ENCODE measurements around the gene MAD1L1.

MAD1L1 gene

DNA sequence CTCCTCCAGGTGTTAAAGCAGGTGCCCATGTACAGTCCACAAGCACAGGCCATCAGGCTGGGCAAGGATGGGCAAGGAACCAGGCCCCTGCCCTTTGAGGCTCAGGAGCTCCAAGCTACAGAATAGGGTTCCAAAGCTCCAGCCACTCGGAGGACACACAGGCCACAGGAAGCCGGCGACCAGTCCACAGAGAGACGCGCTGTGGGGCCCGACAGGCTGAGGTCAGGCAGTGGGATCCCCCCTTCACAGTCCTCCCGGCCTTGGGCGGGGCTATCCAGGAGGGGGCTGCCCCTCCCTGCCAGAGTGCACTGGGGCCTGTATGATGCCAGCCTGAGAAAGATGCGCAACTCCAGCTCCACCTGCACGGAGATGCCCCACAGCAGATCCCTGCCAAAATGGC is 34.0 kb downstream of the MAD1L1 start:
- no peak for DNase-seq

DNA sequence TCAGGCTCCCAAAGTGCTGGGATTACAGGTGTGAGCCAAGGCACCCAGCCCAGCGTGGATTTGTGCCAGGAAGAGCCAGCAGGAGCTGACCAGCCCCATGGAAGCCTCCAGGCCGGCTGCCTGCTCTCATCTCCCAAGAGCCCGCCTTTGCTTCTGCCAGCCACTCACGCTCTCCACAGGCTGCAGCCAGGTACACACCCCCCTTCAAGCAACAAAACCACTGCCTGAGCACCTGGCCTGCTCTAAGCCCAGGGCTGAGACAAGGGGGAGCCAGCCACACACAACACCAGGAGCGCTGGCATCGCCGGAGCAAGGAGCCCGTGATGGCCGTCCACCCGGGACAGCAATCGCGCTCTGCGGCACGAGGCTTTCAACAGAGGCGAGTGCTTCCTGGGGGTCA is 34.5 kb downstream of the MAD1L1 start:
- DNase-seq: peak; percentile 37

DNA sequence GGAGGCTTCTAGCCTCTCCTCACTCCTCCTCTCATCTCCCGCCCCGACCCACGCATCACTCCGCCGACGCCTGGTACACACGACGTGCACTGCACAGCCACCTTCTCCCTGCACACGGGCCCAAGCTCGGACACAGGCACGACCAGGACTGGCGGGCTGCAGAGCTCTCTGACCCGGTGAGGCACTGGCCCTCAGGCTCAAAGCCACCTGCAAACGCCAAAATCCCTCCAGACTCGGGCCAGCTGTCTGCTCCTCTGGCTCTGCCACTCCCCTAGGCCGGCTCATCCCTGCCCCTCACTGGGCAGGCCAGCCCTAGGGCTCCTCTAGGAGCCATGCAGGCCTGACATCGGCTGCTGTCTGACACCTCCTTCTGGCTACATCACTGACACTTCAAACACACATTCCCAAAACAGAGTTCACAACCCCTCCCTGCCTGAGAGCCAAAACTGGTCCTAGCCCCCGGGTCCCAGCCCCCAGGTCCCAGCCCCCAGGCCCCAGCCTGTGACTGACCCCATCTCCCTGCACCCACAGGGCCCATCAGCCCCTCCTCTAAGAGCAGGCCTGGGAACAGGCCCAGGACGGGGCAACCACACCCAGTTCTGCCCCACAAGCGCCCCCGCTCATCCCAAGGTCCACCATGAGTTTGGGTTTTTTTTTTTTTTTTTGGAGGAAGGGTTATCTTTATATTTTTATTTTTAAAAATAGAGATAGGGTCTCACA is 35.1 kb downstream of the MAD1L1 start:
- no peak for DNase-seq

GRCh38 chr7:2196381-2197378 is 36.1 kb downstream of the MAD1L1 start:
- no peak for DNase-seq

GRCh38 chr7:2195400-2196246 is 37.1 kb downstream of the MAD1L1 start:
- no peak for DNase-seq

GRCh38 chr7:2193575-2194305 is 39.0 kb downstream of the MAD1L1 start:
- DNase-seq: no peak

DNA sequence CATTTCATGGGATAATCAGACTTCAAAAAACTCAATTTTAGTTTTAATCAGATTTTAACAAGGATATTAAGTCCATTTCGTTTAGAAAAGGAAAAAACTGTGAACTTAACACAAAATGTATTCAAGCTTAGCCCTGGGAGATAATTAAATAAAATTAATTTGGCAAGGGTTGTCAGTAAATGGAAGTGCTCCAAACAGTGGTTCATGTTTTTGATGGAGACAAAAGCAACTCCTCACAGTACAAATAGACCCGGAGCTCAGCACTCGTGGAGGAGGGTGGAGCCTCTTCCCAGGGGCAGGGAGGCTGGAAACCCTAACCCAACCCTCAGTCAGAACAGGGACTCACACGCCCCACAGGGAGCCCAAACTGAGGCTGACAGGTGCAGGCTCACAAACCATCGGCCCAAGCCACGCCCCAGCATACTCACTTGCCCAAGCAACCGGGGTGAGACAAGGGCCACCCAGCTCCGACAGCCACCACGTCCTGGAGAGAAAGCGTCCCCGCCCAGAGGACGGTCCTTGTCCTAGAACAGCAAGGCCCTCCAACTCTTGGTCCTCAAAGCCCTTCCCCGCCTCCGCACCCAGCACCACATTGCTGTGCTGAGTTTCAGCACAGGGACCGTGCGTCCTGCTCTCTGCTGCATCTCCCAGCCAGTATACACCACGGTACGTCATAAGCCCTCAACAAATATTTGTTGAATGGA is 39.8 kb downstream of the MAD1L1 start:
- peak; percentile 96 for DNase-seq

GRCh38 chr7:2191016-2191415 is 41.7 kb downstream of the MAD1L1 start:
- no peak for DNase-seq

GRCh38 chr7:2190531-2190930 is 42.2 kb downstream of the MAD1L1 start:
- DNase-seq: no peak

GRCh38 chr7:2186166-2186565 is 46.6 kb downstream of the MAD1L1 start:
- DNase-seq: no peak

- DNase-seq: no peak
Measured at GRCh38 chr7:2185715-2186114, 47.0 kb downstream of the MAD1L1 start.

GRCh38 chr7:2182461-2182860 is 50.3 kb downstream of the MAD1L1 start:
- no peak for DNase-seq

- DNase-seq: no peak
Measured at GRCh38 chr7:2181077-2181854, 51.5 kb downstream of the MAD1L1 start.

DNA sequence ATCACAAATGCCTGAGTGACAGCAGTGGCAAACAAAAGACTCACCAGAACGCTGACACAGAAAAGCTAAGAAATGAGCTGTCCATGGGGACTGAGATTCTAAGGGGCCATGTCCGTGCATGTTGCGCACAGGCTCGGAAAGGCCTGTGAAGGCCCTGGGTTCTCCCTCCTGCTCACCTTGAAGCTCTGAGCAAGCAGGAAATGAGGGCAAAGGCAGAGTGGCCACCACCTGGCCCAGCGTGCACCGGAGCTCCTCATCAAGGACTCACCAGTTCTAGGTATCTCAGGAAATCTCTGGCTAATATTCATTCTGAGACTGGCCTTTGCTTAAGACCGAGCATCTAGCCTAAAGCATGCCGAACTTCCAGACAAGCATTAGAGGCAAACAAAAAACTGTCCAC is 52.7 kb downstream of the MAD1L1 start:
- DNase-seq: no peak

GRCh38 chr7:2175514-2175913 is 57.2 kb downstream of the MAD1L1 start:
- DNase-seq: no peak

DNA sequence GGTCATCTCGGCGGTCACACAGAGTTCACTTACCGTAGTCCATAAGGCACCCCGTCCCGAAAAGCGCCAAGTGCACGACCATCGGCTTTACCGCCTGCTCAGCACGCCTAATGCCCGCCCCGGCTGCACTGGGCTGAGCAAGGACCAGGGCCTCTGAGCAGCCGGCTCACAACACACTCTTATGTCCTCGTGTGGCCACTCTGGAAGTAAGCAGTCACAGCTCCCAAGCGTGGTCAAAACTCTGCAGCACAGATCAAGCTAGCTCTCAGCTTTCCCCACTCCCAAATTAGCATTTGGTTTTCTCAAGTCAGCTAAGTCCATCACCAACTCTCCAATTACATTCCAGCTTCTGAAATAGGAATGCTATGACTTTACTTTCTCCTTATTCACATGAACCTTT is 57.7 kb downstream of the MAD1L1 start:
- no peak for DNase-seq

GRCh38 chr7:2173189-2173827 is 59.4 kb downstream of the MAD1L1 start:
- peak; percentile 55 for DNase-seq

DNA sequence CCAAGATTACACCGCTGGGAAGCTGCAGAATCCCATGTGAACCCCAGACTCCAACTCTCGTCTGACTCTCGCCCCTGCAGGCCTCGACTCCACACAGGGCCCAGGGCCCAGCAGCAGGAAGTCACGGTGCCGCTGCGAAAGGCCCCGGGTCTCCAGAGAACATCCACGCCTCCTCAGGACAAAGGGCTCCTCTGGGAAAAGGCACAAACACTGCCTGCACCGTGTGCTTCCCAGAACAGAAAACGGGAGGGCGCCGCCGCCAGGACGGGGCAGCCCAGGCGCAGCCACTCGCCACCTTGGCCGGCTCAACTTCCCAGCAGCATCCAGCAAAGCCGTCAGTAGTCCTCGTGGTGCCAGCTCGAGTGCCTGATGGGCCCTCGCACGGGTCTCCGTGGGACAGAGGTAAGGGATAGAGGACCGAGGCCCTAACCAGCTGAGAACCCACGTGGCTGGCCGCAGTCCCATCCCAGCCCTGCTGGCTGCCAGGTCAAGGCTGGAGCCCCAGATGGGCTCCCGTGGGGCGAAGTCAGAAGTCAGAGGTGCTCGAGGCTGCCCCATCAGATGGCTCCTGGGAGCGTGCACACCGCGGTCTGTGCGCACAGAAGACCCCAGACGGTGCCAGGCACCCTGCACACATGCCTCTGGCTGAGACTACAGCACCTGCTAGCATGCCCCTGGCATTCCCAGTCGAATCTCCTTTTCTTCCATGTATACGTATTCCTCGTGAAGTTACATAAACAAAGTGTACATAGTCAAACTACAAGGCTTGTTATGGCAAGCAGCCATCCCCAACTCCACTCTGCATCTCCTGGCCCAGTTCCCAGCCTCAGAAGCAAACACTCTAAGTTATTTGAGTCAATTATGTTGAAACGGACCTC is 60.2 kb downstream of the MAD1L1 start:
- DNase-seq: peak; percentile 69

DNA sequence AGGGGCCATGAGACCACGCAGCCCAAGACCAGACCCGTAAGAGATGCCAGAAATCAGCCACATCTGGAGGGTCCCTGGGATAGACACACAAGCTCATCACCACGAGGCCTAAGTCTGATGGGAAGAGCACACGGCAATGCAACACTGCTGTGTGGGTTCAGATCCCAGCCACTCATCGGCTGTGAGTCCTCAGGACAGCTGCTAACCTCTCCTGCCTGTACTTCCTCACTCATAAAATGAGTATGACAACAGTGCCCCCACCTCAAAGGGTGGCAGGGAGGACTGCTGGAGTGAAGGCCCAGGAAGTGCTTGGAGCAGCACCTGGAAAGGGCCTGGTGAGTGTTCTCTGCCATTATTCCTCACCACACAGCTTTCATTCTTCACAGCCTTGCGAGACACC is 60.9 kb downstream of the MAD1L1 start:
- DNase-seq: peak; percentile 50
